Mesenteric fat pad (tissue), 1 donor: ENCODE results near the gene IL19. TPM values are rescaled to one million over a fixed set of nuclear protein-coding genes. Genes with fewer than 3 reads are reported as not detected.
"Not testable (repeated sequence)": the region's sequence is repeated elsewhere in the genome, so short reads cannot be mapped to it uniquely, and the experiment has no call there.

Experiments
- DNase-seq: peaks from one replicate; pipeline ENCODE4 v3.0.0-alpha.2; 2020; ENCODE audit warnings: low spot score
- total RNA-seq: library from RNA; stranded (reverse); fragmentation: NEBNext Ultra II Directional; extraction: Animal tissue kit (Norgen Biotek cat#: 25700); gene quantifications from one replicate; pipeline ENCODE4 v1.2.1, GENCODE V29; 2021
- donor health status: DM: yes; HTN: yes; CAD: no.

IL19 gene
- total RNA-seq, 1 donor from 2014 or later: not detected

DNA sequence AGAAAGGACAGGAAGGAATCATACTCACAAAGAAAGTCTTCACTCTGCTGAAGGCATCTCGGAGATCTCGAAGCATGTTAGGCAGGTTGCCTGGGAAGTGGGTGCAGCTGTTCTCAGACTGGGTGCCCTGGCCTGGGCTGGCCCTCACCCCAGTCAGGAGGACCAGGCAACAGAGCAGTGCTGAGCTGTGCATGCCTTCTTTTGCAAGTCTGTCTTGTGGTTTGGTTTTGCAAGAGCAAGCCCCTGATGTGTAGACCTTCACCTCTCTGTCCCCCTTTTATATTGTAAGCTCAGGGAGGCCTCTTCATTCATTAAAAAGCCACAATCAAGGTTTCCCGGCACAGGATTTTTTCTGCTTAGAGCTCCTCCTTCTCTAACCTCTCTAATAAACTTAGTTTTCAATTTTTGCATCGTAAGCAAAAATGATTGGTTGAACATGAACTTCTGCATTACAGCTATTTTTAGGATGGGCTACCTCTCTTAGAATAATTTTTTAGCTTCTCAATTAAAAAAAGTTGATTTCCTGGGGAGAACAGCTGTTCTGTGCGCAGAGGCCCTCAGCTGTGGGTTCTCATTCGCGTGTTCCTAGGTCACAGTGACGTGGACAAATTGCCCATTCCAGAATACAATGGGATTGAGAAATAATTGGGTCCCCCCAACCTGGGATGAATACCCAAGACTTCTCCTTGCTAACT lies 1.8 kb downstream of the IL19 start, which contains the start of gene IL10:
Gene IL10 (minus strand): TSS at position 252 of the 695 bp plus-strand sequence. CDS start 59 bp downstream, at position 193.
- DNase-seq: no peak

DNA sequence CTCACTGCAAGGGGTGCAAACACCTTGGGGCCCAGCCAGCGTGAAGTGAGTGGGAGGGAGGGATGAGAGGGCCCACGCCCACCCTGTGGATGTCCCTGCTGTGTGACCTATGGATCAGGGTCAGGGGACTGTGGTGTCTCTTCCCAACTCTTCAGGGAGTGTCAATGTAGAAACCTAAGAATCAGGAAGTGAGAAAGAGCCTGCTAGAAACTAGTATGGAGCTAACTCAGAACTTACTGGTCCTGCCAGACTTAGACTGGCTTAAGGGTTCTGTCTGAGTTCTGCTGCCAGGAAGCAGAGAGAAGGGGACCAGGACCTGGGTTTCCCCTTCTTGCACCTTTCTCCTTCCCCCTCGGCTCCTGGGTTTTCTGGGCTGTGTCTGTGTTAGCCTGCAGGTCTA lies 3.5 kb downstream of the IL19 start:
- DNase-seq: no peak

DNA sequence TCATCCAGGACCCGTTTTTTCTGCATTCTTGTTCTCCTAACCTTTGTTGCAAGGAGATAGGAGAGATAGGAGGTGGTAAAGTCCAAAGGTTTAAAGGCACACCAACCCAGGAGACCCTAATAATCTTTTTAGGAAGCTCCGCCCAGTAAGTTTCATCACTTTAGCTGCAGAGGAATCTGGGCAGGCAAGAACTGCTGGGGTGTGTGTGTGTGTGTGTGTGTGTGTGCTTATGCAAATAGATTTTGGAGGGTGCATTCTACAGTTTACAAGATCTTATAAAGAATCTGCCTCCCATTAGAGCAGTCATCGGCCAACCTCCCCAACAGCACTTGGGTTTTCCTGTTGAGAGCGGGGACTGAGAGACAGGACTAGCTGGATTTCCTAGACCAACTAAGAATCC lies 5.7 kb downstream of the IL19 start:
- no peak for DNase-seq

DNA sequence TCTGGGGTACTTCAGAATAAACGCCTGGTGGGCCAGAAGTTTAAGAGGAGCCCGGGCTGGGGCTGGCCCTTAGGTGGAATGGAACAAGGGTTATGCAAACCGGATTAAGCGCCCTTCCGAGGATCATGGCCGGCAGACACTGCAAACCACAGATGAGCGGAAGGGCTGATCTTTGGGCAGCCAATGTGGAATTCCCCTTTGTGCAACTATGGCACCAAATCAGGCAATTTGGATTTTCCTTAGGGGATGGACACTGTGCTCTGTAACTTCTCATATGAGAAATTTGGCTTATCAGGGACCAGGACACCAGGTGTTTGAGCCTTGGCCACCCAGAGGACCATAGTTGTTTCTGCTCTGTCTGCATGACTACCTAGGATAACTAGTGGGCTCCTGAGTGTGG lies 7.5 kb downstream of the IL19 start:
- DNase-seq: no peak

DNA sequence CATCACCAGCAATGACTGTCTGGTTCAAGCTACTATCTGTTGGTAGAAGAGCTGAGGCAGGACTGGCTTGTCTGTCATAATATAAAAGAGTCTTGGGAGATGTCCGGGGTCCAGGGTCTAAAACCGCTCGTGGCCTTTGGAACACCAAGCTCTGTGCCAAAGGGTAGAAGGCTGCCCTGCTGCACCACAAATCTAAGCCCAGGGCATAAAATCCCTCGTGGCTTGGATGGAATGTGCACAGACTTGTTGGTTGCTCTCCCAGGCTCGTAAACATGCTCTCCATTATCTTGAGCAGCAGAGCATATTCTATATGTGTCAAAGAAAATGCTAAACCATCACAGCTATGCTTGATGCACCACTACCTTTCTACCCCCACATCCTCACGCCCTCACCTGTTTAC lies 8.3 kb downstream of the IL19 start:
- DNase-seq: not testable (repeated sequence)

DNA sequence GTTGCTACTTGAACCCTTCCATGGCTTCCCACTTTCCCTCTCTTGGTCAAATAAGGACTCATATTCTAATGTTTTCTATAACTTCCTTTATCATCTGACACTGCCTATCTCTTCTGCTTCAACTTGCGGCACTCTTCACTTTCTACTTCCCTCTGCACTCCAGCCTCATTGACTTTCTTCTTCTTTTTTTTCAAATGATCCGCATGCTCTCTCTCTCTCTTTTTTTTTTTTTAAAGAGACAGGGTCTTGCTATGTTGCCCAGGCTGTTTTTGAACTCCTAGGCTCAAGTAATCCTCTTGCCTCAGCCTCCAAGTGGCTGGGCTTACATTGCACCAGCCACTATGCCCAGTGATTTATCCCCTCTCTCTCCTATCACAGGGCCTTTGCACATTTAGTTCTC lies 9.1 kb downstream of the IL19 start:
- no peak for DNase-seq

DNA sequence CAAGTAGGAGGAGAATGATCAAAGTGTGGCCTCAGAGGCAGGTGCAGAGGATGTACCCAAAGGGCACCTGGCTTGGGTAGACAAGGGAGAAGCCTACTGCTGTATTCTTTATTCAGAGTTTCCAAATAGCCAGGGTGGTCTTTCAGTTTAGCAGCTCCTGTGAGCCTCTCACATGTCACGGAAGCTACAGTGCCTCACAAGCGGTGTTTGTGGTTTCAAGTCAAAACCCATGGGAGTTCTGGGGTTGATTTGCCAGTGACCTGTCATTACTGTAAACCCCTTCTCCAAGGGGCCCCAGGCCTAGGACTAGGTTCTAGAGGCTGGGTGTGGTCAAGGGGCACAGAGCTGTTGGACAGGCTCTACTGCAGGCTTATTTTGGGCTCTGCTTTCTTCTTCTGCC lies 11.9 kb downstream of the IL19 start:
- no peak for DNase-seq

DNA sequence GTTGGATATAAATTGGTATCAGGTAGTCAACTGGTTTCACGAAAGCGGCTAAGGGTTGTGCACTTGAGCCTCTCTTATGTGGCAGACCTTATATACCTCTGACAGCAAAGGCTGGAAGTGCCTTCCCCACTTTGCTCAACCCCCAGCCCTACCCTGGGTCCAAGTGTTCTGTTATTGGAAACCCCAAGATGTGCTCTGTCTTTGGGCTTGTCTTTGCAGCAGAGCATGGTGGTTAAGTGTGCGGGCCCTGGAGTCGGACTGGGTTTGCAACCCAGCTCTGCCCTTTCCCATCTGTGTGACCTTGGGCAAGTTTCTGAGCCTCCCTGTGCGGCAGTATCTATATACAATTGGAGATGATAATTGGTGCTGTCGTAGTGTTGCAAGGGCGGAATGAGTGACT lies 12.9 kb downstream of the IL19 start:
- no peak for DNase-seq

DNA sequence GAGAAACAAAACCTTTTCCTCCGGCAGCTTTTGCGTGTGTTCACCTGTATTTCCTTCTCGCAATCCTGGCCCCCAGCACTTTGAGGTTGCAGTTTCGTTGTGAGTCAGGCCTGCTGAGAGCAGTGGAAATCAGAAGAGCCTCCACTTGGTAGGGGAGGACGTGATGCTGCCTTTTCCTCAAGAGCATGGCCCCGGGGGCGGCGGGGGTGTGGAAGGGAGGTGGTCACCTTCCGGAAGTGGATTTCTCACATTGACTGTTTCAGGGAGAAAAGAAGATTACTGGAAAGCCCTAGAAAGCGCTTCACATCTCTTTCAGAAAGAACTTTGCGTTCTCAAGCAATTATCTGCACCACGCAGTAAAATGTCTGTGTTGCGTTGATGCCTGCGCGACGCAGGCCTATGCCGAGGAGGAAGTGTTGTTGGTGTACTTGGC lies 13.9 kb downstream of the IL19 start:
- no peak for DNase-seq

DNA sequence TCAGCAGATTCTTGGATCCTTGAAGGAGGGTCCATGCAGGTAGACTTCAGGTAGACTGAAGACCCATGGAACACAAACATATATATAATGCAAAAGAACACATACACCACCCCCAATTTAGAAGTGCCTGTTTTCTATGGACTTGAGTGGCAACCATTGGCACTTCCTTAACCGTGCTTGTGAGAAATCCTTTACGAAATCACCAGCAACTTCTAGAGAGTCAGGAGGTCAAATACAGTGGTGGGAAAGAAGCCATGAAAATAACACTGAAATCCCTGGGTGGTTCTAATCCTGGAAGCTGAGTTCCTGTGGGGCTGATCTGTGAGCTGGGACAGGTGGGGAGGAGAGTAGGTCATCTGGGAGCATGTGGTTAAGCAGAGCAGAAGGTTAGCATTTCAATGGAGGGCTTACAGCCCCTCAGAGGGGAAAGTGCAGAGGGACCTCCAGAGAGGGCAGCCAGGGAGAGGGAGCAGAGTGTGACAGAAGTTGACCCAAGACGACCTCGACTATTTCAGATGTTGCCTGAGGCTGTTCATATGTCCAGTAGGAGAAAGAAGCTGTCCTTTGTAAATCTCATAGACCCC lies 14.7 kb downstream of the IL19 start:
- DNase-seq: no peak

DNA sequence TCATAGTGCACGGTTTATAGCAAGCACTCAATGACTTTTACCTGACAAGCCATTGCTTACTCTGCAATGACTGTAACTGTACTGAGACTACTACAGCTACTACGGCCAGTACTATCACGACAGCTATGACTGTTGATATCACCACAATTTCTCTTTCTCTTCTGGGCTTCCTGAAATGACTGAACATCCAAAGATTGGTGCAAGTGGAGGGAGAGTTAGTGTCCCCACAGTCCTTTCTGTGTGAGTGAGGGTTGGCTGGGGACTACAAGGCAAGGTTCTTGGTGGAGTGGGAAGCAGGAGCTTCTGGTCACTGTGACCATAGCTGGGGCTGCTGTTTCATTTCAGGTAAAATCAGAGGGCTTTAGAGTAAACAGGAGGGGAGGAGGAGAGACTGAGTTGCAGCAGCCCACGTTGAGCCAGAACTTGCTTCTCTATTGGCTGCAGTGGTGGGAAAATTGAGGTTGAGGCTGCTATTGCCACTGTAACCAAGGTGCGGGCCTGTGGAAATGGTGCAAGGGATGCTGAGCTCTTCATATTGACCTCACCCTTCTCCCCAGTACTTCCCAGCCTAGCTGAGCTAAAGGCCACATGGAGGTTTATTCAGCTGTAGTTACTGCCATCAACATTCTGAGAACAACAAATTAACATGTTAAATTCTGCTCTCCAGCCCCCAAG lies 15.8 kb downstream of the IL19 start:
- no peak for DNase-seq

DNA sequence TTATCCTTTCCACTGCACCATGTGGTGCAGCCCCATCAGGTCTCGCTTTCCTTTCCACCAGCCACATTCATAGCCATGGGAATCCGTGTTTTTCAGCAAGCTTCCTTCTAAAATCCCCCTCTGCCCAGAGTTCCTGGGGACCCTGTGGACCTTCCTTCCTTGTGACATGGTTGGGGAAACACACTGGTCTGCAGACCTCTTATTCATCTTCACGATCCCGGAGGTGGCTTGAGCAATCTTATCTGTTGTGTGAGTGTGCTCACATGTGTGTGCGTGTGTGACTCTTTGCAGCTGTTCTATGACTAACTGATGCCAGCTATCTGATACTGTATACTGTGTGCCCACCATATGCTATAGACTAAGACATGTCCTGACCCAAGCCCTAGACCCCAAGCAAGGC lies 17.3 kb downstream of the IL19 start:
- no peak for DNase-seq

DNA sequence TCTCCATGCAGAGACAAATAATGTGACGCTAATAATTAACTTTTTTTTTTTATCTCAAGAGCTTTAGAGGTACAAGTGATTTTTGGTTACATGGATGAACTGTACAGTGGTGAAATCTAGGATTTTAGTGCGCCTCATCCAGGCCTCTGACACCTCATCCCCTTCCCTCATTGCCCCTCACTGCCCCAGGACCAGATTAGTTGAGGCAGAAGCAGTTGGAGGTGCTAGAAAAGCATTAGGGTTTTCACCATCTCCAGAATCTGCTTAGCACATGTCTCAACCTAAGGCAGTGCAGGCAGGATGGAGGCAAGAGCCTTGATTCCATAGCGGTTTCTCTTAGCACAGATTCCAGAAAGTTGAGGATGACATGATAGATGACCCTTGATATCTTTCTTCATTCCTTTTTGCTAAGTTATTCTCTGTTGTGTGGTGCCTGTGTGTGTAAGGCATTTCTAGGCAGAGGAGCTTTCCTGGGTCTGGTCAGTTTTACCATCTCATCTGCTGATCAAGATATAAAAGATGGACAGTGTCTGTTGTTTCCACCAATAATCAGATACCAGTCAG lies 18.0 kb downstream of the IL19 start:
- no peak for DNase-seq

DNA sequence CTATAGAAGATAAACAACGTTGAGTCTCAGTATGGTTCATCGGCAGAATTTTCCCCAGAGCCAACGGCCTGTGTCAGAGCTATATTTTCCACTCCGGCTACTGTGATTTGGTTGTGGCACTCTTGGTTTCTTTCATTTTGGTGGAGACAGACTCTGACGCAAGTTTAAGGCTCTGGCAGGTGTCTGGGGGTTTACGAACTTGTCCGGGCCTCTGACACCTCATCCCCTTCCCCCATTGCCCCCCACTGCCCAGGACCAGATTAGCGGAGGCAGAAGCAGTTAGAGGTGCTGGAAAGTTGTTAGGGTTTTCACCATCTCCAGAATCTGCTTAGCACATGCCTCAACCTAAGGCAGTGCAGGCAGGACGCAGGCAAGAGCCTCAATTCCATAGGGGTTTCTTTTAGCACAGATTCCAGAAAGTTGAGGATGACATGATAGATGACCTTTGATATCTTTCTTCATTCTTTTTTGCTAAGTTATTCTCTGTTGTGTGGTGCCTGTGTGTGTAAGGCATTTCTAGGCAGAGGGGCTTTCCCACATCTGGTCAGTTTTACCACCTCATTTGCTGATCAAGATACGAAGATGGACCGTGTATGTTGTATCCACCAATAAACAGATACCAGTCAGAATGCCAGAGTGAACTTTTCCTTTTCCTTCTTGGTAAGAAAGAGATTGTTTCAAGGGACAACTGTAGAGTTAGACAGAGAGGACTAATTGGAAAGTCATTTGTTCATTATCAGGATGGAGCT lies 20.1 kb downstream of the IL19 start:
- no peak for DNase-seq

DNA sequence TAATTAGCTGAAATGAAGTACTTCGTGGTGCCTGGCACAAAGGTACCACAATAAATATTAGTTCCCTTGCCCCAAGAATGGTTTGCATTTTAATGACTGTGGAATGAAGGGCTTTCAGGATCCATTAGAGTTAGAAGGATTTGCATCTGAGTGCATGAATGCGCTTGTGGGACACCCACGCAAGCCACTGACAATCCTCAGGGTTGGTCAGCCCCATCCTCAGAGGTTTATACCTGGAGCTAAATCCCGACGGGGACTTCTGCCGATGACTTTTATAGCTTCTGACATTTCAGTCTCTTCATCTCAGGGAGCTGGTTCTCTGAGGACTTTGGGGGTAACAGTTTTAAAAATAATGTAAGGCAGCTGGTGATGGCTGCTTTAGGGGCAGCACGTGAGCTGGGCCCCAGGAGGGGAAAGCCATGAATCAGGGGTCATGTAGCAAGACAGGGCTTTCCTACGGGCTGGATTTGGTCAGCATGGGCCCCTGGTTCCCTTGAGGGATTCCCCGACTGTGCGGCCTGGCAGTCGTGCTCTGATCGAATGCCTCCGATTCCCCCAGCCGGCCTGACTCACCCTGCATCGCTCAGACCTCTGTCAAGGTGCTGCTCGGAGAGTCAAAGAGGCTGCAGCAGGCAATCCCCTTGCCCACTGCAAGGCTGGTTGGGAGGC lies 22.5 kb downstream of the IL19 start:
- DNase-seq: no peak

DNA sequence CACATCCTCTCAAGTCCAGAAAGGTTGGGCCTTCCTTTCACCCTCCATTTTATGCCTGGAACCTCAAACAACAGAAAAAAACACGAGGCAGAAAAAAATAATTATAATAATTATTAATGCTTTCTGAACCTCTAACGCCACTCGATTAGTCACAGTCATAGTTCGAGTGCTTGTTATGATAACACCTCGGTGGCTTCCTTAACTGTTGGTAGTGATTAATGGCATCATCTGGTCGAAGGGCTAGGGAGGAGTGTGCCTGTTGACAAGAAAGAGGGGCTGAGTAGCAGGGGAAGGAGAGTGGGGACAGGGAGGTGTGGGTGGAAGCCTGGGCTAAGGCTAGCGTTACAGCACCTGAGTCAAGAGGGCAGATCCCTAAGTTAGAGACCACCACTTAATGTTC lies 23.0 kb downstream of the IL19 start:
- no peak for DNase-seq

DNA sequence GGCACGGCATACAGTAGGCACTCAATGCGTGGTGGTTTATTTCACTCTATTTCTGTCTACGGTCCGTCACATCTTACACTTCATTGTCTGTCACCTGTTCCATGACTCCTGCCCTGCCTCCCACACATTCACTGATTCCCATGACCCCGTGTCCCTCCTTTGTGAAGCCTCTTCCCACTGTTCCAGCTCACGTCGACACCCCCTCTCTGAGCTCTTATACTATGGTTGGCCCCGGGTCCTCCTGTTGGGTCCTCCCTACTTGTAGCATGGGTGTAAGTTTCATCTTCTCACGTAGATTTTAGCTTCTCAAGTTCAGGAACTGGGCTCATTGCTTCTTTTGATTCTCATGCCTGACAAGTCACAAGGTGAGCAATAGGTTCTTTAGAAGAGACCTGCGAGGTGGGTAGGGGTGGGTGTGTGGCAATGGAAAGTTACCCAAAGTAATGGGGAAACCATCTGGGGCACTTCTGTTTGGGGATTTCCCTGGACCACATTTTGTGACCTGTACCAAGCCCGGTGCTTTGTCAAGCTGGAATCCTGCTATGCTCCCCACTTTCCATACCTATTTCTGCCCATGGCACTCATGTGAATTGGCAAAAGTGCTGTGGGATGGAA lies 23.8 kb downstream of the IL19 start:
- no peak for DNase-seq

DNA sequence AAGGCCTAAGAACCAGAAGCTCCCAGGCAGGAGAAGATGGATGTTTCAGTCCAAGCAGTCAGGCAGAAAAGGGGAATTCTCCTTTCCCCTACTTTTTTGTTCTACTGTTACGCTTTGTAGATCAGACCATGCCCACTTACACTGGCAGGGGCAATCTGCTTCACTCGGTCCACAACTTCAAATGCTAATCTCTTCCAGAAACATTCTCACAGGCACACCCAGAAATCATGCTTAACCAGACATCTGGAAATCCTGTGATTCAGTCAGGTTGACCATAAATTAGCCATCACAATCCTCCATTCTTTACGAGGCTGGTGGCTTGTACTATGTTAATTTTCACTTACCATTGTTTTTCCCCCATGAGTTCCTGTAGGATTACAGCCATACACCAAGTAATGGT lies 25.5 kb downstream of the IL19 start:
- no peak for DNase-seq

DNA sequence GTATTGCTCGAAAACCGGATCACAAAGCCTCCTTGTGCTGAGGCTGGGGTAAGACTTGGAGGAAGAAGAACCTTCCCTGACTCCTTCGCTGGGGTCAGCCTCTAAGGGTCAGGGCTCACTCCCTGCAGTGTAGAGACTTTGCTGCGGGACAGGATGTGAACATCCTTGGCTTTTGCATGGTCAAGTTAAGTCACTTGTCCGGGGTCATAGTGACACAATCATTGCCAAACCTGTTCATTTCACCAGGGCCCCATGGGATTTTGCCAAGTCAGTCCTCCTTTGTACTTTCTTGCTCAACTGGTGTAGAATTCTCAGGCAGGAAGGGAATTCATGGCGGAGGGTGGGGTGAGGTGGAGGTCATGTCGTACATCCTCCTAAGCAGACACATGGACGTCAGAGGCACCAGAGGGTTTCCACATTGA lies 26.4 kb downstream of the IL19 start:
- no peak for DNase-seq

DNA sequence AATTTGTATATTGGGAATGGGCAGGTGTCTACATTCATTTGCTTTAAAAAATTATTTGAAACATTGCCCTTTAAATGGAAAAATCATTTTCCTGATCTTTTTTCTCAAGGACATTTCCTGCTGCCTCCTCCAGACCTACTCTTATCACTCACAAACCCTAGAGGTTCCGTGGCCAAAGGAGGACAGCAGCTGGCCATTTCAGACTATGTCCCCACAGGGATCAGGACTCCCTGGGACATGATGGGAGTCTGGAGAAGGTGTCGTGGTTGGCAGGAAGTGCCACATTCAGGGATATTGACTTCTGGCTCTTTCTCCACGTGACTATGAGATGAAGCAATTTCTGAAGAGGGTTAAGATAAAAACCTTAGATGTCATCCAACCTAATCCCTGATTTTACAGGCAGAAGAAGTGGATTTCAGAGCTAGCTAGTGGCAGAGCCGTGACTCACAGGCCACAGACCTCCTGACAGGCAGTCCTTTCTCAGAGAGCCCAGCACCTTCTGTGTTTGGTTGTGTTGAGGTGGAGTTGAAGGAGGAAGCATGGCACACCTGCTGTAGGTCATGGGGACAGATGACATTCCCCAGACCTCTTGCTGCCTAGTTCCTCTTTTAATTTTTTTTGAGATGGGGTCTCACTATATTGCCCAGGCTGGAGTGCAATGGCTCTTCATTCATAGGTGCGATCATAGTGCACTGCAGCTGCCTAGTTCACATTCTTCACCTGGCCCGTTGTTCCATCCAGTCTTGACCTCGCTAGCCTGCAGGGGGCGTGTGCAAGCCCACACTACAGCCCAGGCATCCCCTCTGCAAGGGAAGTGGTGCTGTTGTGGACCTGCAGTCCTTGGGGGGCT lies 27.2 kb downstream of the IL19 start:
- DNase-seq: no peak
